GM19438 (cell line): ENCODE results near the gene BMP3.

Source experiments
- ATAC-seq: cut with Tn5 transposase; IDR thresholded peaks from one replicate; pipeline ENCODE4 v1.9.1; 2021; ENCODE audit warnings: low read depth; ENCODE audit not compliant: unreplicated experiment

The BMP3 gene

DNA sequence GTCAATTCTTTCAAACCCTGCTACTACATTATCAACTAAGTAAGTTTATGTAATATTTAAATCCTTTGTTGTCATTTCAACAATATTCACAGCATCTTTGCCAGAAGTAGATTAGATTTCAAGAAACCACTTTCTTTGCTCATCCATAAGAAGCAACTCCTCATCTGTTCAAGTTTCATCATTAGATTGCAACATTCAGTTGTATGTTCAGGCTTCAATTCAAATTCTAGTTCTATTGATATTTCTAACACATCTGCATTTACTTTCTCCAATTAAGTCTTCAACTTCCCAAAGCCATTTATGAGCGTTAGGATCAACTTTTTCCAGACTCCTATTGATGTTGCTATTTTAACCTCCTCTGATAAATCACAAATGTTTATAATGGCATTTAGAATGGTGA, 66.1 kb downstream of the BMP3 start:
- ATAC-seq, result no peak

DNA sequence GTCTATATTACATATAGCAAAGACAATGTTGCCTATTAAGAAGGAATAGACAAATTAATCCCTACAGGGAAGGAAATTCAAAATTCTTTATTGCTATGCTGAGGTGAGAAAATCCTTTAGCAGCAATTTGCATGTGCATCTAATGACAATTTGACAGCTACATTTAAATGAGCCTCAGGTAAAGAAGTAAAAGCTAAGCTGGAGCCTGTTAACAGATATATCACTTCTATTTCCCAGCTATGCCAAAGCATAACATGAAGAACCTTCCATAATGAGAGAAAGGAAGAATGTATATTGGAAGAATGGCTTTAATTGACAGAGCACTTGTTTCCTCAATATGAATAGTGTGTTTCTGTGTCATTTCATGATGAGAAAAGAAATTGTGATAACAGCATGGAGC, 71.6 kb downstream of the BMP3 start:
- no peak for ATAC-seq

DNA sequence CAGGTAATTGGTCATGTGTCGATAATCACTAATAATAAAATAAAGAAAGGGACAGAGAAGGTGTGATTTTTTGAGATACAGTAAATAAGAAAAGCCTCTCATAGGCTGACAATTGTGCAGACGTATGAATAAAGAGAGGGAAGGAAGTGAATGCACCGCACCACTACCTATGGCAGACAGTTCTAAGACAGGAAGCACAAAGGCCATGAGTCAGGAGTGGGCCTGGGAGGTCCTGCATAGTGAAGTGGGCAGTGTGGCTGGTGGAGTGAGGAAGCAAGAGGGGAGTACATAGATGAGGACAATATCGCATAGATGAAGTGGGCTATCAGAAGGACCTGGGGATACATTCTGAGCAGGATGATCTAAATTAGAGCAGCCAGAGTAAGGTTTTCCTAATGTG, 75.6 kb downstream of the BMP3 start:
- no peak for ATAC-seq
